GM12864 (cell line): Measurements from ENCODE around the gene ZNF341.

ENCODE experiments used
- DNase-seq: peaks from one replicate; pipeline ENCODE4 v3.0.0-alpha.2; 2011; ENCODE audit warnings: low read depth
- H3K4me3 ChIP-seq: 2 replicates; pipeline ENCODE4 v1.5.1; 2011; ENCODE audit warnings: mild to moderate bottlenecking, low read depth, low read length, control low read depth
- CTCF ChIP-seq: IDR thresholded peaks from 2 replicates; pipeline ENCODE4 v1.5.1; 2011; ENCODE audit warnings: low read depth, mild to moderate bottlenecking, moderate library complexity, low read length, control low read depth, inconsistent platforms; ENCODE audit errors: missing control alignments

The ZNF341 gene

DNA sequence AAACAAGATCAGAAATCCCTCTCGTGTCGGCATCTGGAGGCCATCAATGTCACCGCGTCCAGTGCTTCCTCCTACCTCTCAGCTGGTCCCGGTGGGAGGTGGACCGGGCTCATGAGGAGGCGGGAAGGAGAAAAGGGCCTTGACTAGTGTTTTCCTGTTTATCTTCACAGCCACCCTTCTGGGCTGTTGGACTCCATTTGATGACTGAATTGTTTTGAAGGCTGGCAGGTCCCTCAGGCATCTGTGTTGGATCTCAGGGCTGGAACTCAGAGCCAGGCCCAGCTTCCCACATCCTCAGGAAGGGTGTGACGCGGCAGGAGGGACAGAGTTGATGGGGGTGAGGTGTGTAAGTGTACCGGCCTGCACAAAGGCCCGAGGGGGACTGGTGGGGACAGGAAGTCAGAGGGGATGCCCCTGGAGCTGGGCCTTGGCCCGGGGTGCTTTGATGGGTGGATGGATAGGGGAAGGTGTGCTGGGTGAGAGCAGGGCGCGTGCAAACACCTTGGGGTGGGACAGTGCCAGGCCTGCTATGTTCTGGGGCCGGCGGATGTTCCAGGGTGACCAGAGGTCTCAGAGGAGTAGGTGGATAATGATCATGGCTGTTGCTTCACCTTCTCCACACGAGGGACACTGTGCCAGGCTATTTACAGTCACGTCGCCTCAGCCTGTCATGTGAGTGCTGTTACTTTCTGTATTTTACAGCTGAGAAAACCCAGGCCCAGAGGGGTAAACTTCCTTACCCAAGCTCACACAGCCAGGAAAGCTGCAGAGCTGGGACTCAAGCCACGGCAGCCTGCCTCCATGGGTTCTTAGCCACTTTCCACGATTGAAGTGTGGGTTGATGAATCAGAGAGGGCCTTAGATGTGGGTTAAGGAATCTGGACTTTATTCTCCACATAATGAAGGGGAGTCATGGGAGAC lies 61.5 kb downstream of the ZNF341 start:
- no peak for TF ChIP-seq CTCF
- H3K4me3 ChIP-seq, result no peak overlapping the region
- no peak for DNase-seq

- no peak for DNase-seq
- H3K4me3 ChIP-seq, result no peak overlapping the region
These were observed 64.6 kb downstream of the ZNF341 start for GRCh38 chr20:33796263-33796906.

DNA sequence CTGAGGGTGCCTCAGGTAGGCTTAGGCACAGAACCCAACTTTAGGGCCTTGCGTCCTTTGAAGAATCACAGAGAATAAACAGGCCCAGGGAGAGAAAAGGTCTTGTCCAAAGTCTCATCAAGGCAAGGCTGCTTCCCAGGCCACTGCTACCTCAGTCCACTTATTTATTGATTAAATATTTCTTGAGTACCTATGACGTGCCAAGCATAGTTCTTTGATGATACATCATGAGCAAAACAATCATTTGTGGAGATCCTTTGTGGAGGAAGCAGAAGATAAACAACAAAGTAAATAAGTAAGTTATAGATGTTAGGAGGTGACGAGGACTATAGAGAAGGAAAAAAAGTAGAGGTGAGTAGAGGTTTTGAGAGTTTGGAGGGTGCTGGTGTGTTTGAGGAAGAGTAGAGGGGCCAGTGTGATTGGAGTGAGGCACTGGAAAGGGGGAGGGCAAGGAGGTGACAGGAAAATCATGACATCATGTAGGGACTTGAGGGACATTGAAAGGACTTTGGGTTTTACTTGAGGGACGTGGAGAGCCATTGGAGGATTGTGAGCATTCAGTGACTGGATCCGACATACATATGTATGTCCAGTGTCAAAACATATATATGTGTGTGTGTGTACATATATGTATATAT lies 65.2 kb downstream of the ZNF341 start:
- DNase-seq, result no peak
- no peak for TF ChIP-seq CTCF

More at GRCh38 chr20:33796263-33796906, 64.6 kb downstream of the ZNF341 start:
- no peak for TF ChIP-seq CTCF

DNA sequence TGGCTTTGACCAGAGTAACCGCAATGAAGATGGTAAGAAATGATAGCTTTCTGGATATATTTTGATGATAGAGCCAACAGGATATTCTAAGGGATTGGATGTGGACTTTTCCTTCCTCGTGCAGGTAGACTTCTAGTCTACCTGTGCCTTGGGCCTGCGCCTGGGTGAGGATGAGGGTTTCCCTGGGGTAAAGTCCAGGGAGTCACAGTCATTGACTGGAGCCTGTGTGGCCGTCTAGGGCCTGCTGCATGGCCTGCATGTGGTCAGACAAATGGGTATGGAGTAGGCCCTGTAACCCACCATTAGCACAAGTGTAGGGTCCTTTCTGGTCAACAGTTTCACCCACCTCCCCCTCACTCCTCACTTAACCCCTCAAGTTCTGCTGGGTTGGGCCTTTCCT lies 66.6 kb downstream of the ZNF341 start:
- no peak for TF ChIP-seq CTCF
- H3K4me3 ChIP-seq, result no peak overlapping the region
- no peak for DNase-seq

More for the DNA sequence above, 65.2 kb downstream of the ZNF341 start:
- H3K4me3 ChIP-seq, result no peak overlapping the region

GRCh38 chr20:33803921-33804337 lies 72.1 kb downstream of the ZNF341 start:
- no peak for DNase-seq
- H3K4me3 ChIP-seq, result no peak overlapping the region
- TF ChIP-seq CTCF, result no peak

- no peak overlapping the region for H3K4me3 ChIP-seq
- DNase-seq, result no peak
- no peak for TF ChIP-seq CTCF
These were observed 76.6 kb downstream of the ZNF341 start for GRCh38 chr20:33808388-33808787.
